NOMO-1 treated with dmso at 0.1 percent for 144 hours (cell line): ENCODE measurements around the gene DLX4.

Experiments
- DNase-seq: peaks from one replicate; lab custom pipeline; 2025; ENCODE audit not compliant: unreplicated experiment; lab: John Stamatoyannopoulos, UW

Gene DLX4

DNA sequence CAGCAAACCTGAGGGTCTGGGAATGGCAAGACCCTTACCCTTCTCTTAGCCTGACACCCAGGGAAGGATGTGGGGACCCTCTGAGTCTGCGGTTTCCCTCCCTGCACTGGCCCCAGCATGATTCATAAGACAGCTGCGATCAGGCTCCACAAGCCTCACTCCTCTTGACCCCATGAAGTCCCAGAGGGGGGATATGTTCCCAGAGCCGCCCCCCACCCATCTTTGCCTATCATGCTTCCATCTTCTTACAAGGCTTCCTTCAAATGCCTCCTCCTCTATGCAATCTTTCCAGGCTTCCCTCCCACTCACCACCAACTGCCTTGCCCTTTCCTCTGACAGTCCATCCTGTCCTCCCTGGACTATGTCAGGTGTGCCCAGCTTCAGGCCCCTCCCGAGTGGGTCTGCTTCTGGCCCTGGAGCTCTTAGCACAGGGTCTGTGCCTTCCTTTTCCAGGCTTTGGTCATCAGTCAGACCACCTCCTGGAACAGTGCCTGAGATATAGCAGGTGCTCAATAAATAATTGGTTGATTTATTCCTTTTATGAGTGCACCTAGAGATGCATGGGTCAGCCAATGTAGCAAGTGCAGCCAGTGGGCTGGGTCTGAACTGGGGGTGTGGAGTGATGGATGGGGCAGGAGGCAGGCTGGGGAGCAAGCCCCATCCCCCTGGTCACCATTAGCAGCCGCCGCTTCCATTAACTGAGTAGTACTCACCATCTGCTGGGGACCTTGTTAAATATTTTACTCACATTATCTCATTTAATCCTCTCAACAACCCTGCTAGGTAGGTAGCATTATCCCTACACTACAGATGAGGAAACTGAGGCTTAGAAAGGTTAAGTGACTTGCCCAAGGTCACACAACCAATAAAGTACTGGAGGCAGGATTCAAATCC lies 17.7 kb downstream of the DLX4 start:
- no peak for DNase-seq

DNA sequence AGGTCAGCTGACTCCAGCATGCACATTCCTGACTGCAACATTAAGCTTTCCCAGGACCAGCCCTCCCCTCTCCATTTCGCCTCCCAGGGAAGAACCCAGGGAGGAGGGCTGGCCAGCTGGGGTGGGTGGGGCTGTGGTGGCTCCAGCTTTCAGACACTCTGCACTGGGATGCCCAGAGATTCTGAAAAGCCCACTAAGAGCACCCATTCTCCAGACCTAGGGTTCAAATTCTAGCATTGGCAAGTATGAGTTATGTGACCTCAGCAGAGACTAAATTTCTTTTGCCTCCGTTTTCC lies 18.2 kb downstream of the DLX4 start:
- no peak for DNase-seq

DNA sequence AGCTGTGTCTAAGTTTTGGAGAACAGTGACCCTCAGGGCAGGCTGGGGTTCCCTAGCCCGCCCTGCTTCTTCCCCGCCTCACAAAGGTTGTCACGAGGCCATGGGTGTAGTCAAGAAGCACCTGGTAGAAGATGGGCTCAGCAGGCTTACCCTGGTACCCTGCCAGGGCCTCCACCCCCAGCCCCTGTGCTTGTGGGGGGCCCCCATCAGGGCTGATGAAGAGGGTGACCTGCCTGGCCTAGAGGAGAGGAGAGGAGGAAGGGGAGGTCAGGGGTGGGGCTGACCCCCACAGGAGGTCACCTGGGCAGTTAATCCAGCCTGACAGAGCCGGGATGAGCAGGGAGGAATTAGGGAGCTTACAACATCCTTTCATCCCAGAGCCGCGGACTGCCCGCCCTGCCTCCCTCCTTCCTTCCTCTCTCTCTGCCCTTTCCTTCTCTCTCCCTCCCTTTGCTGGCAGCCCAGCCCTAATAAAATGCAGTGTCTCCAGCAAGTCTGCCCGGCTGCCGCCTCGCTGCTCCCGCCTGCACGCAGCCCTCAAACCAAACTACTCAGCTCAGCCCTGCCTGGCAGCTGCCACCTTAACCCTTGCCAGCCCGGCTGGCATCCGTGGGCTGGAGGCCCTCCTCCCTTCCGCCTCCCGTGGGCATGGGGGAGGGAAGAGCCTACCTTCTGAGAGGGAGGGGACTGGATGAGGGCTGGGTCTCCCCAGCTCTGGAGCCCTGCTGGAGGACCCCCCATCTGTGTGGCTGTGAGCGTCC lies 18.9 kb downstream of the DLX4 start:
- no peak for DNase-seq

DNA sequence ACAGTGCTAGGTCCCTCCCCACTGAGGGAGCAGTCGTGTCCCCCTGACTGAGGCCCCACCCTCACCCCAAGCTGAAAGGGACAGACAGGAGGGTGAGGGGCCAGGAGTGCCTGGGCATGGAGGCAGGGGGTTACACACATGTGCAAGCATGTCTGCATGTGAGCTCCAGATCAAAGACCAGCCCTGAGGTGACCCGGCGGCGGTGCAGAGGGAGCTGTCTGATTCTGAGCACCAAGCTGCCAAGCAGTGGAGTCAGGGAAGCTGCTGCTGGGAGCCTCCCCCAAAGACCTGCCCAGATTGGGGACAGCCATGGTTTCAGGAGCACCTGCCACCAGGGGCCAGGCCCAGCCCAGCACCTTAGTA lies 20.5 kb downstream of the DLX4 start:
- DNase-seq = no peak

DNA sequence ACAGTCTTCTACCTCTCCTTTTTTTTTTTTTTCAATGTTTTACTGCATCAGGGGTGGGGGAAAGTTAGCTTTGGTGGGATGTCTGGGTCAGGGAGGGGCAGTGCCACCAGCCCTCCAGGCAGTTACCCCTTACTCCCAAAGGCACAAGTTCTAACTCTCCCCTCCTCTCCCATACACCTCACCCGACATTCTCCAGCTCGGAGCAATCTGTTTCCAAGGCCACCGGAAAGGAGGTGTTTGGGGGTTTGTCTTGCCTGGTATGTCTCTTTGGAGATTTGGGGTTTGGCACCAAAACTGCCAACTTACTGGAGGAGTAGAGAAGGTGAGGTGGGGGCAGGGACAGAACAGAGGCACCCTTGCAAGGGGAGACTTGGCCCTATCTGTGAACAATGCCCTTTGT lies 21.3 kb downstream of the DLX4 start:
- DNase-seq = no peak

DNA sequence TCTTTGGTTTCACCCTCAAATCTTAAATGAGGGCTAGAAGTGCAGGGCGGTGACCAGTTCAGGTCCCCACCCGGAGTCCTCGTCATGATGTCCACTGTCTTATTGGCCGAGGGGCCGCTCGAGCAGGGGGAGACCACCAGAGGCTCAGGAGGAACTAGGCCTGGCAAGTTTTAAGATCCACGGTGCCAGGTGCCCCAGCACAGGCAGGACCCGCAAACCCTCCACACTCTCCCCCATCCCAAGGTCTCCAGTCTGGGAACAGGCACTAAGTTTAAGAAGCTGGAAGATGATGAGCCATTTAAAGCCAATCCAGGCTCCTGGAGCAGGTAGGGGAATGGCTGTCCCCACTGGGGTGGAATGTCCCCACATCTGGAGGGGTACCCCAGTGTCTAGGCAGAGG lies 21.9 kb downstream of the DLX4 start:
- no peak for DNase-seq

DNA sequence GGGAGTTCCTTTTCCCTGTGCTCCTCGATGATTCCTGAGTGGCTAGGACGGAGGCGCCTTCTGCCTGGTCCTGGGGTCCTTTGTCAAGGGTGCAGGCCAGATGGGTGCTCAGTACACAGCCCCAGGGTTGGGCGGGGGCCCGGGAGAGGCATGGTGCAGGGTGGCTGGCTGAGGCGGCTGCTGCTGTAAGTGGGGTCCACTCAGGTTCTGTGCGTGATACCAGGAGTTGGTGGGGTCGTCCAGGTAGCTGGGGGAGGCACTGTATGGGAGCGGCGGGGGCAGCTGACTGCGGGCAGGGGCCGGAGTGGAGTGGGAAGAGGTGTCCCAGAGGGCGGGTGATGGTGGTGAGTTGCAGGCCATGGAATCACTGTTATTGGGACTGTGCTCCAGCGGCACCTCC lies 22.4 kb downstream of the DLX4 start:
- DNase-seq = no peak

DNA sequence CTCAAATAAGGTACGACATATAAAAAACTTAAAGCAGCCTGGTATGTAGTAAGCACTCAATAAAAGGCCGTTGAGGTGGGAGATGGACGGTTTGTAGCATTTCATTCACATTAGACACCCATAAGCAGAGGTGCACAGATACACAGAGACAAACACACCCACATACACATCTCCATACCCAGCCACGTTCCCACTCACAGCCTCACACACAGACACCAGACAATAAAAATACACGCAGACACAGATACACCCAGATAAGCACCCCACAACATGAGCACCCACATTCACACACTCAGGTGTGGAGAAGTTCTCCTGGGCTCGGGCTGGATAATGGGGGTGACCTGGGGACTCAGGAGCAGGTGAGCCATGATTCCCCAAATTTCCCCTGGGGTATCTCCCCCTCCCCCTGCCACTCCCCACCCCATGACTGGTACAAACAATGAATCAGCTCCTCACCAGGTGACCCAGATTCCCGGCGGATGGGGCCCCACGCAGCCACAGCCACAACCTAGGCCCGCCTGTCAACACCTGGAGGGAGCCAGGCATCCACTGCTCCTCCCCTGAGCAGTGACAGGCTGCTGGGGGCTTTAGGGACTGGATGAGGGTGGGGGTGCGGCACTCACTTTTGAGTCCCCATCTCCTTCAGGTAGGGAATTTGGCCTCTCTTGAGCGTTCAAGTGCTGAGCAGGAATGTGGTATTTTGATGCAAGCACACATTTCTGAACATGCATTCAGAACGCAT lies 23.4 kb downstream of the DLX4 start:
- no peak for DNase-seq

DNA sequence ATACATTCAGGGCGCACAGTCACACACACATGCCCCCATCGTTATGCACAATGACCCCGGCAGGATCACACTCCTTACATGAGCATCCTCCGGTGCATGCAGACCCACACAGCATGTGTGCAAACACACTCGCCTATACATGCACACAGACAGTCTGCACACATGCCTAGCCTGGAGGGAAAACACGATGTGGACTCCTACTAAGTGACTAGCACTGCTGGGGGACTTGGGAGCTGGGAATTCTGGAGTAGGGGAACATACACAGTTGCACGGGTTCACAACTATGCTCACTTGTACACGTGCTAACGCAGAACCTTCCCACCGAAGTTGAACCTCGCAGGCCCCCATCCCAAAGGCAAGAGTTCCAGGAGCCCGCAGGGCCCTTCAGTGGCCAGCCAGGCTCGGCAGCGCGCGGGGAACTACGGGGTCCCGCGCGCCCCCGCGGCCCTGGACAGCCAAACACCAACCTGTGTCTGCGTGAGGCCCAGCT lies 24.0 kb downstream of the DLX4 start:
- DNase-seq = no peak

DNA sequence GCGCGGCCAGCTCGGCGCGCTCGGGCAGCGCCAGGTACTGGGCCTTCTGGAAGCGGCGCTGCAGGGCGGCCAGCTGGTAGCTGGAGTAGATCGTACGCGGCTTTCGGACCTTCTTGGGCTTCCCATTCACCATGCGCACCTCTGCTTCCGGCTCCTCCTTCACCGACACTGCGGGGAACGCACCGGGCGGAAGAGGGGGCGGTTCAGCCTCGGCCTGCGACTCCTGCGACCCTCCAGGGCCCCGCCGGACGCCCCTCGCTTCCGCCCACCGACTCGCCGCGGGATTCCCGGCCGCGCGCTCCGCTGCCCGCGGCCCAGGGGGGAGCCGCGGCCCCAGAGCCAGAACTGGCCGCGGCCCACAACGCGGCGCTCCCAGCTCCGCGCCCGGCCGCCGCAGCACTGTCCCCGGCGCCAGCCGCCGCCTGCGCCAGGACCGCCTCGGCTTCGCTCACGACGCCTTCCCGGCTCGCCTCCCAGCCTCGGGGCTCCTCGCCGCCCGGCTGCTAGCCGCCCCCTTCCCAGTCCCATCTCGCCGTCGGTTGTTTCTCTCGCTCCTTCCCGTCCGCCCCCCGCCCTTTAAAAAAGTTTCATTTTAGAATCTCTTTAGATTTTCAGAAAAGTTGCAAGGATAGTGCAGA lies 24.6 kb downstream of the DLX4 start:
- DNase-seq = no peak

DNA sequence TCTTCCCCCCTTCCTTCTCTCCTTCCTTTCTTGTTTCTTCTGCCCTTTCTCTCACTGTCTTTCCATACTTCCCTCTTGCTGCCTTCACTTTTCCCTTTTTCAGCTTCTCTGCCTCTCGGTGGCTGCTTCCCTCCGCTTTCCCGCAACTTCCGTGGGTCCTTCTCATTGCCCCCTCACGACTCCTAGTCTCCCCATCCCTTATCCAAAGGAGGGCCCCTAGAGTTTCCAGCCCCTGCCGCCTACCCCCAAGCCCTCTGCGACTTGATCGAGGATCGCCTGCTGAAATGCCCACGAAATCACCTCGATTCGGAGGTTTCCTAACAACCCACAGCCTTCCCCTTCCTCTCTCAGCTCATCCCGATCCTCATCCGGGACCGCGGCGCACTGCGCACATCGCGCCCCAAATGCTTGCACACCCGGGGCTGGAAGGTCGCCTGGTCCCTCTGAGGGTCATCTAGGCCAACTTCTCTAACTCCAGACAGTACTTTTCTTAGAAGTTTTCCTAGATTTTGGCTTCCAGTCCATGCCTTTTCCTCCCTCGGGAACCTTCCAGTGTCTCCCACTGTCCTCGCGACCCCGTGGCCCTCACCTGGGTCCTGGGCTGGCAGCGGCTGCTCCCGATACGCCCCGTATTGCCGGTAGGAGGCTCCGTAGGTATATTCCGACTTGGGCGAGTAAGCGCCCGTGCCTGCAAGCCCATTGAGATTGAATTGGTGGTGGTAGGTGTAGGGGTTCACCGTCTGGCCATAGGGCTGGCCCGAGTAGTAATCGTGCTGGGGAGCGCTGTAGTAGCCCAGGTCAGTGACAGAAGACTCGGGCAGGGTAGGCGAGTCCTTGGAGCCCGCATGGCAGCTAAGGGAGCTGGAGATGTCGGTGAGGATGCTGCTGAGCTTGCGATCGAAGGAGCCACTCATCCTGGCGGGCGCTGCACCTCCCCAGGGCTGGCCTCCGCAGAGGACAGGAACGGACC lies 25.4 kb downstream of the DLX4 start:
- DNase-seq = no peak

DNA sequence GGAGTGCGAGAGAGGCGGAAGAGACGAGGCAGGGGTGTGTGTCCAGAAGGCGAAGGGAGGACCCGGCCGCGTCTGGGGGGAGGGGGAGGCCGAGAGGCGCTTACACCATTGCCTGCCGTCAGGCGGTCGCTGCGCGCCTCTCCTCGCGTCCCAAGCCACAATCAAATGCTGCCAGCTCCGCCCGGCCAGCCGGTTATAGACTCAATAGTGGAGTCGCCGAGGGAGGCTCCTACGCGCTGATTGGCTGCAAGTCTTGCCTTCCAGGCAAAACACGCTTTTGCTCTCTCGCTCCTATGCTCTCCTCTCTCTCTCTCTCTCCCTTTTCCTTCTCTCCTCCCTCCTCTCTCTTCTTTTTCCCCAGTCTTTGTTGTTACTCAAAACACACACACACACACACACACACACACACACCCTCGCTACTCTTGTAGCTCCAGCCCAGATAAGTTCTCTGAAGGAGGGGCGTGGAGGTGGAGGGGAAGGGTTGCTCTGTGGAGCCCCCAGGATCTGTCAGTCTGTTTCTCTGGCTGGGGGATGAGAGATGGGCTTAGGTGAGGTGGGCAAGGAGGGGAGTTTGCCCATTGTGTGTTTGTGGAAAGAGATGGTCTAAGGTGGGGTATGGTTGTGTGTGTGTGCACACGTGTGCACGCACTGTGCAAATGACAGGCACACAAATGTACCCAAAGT lies 26.2 kb downstream of the DLX4 start, which contains the start of gene DLX3:
Gene DLX3, minus strand, starts transcription at position 170 of the 684 bp plus-strand sequence. CDS start 226 bp downstream, outside the sequence.
- DNase-seq = peak; percentile 38

DNA sequence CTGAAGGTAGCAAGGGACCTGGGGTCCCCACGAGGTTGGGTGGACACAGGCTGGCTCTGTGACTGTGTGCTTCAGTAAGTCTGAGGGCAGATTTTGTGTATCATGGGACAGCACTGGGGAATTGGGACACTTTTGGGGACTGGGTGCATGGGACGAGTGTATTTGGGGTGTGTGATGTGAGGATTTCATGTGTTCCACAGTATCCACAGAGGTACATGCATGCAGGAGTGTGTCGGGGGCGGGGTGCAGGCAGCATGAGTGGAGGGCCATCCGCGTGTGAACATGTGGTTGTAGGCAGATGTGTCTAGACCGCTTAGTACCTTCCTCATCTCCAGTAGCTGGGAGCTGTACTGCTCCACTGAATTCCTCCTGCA lies 27.1 kb downstream of the DLX4 start:
- DNase-seq = no peak

DNA sequence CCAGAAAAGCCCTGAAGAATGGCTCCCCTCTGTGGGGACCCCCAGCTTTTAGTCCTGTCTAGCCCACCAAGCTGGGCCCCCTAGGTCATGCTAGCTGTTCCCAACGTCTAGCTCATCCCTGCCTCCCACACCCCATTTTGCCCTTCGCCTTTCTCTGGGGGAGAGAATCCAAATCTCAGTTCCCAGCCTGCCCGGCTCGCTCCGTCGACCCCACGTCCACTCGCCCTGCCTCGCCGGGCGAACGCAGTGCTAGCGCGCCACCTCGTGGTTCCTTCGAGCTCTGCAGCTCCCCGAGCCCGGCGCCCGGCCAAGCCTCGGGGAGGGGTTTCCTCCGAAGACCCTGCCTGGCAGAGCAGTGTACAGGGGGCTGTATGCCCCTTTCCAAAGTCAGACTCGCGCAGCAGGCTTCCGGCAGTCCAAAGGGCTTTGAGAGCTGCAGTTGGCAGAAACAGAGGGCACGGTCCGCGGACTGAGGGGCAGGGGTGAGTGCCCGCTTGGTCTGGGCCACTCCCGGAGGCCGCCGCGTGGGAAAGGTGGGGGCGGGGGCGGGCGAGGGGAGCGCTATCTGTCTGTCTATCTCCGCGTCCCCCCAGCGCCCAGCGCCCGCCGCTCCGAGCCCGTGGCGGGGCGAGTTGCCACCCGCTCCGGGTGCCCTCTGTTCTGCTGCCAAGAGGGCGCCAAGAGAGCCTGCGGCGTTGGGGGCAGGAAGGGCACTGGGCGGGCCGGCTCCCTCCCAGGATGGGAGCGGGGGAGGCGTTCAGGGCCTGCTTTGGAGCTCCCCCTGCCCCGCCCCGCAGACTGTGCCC lies 27.7 kb downstream of the DLX4 start:
- peak; percentile 11 for DNase-seq

DNA sequence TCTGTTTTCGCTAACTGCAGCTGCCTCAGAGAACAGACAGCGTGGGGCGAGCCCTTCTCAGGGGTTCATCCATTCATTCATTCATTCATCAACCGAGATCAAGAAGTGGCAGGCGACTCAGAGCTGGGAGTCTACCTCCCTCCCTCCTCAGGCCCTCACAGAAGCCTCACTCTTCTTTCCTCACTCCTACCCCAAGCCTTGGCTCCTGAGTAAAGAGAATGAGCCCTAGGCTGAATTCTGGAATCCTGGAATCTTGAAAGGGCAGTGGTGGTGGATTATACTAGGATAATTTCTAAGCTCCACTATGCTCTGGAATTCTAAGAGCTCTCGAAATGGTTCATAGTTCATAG lies 28.3 kb downstream of the DLX4 start:
- DNase-seq = no peak

DNA sequence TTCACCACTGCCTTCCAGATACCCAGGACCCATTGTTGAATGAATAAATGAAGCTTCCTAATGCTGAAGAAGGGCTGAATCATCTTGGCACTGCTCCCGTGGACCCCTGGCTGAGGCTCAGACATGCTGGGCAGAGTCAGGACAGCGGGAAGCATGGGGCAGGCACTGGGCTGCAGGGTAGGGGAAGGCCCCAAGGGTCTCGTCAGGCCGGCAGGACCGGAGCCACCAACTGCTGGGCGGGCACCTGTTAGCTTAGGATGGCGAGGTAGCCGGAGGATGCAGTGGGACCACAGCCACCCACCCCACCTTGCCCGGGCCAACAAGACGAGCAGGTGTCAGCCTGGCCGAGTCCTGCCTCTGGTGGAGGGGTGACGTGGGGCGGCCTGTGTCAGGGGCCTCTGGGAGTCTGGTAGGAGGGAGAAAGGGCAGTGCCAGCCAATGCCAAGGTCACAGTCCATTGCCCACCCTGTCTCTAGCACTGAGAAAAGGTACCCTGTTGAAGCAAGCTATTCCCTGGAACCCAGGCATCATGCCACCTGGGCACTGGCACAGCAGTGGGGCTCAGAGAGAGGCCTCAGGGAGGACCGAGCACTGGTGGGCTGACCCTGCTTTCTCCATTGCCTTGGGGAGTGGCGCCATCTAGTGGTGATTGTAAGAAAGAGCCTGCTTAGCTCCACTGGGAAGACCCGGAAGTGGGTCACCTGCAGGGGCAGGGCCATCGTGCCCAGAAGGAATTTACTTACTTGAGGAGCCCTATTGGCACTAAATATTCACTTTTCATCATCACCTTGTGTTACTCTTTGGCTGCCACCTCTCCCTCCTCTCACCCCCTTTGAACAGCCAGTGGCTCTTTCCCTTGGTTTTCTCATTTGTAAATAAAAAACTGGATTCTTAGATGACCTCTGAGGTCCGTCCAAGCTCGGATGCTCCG lies 29.0 kb downstream of the DLX4 start:
- peak; percentile 47 for DNase-seq

DNA sequence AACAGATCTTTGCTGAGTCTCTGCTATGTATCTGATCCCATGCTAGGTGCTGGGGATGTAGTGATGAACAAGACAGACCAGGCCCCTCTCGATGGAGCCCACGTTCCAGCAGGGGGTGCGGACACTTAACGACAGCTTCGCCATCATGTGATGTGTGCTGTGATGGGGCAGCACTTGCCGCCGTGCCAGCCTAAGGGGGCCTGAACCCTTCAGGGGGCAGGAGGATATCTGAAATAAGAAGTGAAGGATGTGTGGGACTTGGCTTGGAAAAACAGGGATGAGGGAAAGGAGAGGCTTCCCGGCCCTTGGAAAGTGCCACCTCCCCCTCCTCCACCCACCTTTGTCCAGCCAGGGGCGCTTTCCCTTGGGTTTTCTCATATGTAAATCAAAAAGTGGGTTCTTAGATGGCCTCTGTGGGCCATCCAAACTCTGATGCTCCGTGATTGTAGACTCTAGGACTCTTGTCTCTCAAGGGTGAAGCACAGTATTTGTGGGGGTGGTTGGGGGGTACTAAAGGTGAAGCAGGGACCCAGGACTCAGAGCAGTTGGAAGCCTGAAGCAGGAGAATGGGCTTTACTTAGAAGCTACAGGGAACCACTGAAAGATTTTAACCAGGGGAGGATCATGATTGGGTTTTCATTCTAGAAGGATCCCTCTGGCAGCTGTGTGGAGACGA lies 30.0 kb downstream of the DLX4 start:
- no peak for DNase-seq
